ENCODE data around the gene PCBD2.
"Not testable (repeated sequence)": the region's sequence is repeated elsewhere in the genome, so short reads cannot be mapped to it uniquely, and the experiment has no call there.

PCBD2 gene

GRCh38 chr5:134874831-134875655 is 29.9 kb upstream of the PCBD2 start:
- no peak for TF ChIP-seq CTCF (IDR thresholded peaks at IDR 0.05; ENCODE audit: insufficient read depth, low read length, poor library complexity, severe bottlenecking)
- peak overlapping the region; percentile 77 for H3K4me3 ChIP-seq (replicated peaks; ENCODE audit: low read depth, low read length)
- H3K36me3 ChIP-seq (ENCODE audit: control insufficient read depth, insufficient read depth, low read length) = no peaks in the 10 kb centered on the region
- no peaks in the 10 kb centered on the region for H3K27me3 ChIP-seq (replicated peaks; ENCODE audit: control insufficient read depth, insufficient read depth, low read length)
- DNase-seq (ENCODE audit: extremely low read depth, insufficient read length) = peak; percentile 56

- no peak for TF ChIP-seq CTCF (IDR thresholded peaks at IDR 0.05; ENCODE audit: insufficient read depth, low read length, poor library complexity, severe bottlenecking)
Measured at GRCh38 chr5:134877159-134877558, 27.8 kb upstream of the PCBD2 start.

GRCh38 chr5:134878403-134878802 is 26.5 kb upstream of the PCBD2 start:
- Histone ChIP-seq H3K27me3 (replicated peaks; ENCODE audit: control insufficient read depth, insufficient read depth, low read length) (no peaks in the 10 kb centered on the region), H3K4me3 (replicated peaks; ENCODE audit: low read depth, low read length) (no peak overlapping the region), H3K36me3 (ENCODE audit: control insufficient read depth, insufficient read depth, low read length) (no peaks in the 10 kb centered on the region)
- no peak for DNase-seq (ENCODE audit: extremely low read depth, insufficient read length)
- TF ChIP-seq CTCF (IDR thresholded peaks at IDR 0.05; ENCODE audit: insufficient read depth, low read length, poor library complexity, severe bottlenecking) = no peak

More at GRCh38 chr5:134877159-134877558, 27.8 kb upstream of the PCBD2 start:
- no peaks in the 10 kb centered on the region for H3K36me3 ChIP-seq (ENCODE audit: control insufficient read depth, insufficient read depth, low read length)
- no peaks in the 10 kb centered on the region for H3K27me3 ChIP-seq (replicated peaks; ENCODE audit: control insufficient read depth, insufficient read depth, low read length)
- no peak for DNase-seq (ENCODE audit: extremely low read depth, insufficient read length)
- peak overlapping the region; percentile 12; the same call in 1 of the 2 replicates for H3K4me3 ChIP-seq (replicated peaks; ENCODE audit: low read depth, low read length)

- Histone ChIP-seq H3K27me3 (replicated peaks; ENCODE audit: control insufficient read depth, insufficient read depth, low read length) (no peaks in the 10 kb centered on the region), H3K36me3 (ENCODE audit: control insufficient read depth, insufficient read depth, low read length) (no peaks in the 10 kb centered on the region), H3K4me3 (replicated peaks; ENCODE audit: low read depth, low read length) (no peak overlapping the region)
- TF ChIP-seq CTCF (IDR thresholded peaks at IDR 0.05; ENCODE audit: insufficient read depth, low read length, poor library complexity, severe bottlenecking) = no peak
- DNase-seq (ENCODE audit: extremely low read depth, insufficient read length) = no peak
Measured at GRCh38 chr5:134879456-134879855, 25.5 kb upstream of the PCBD2 start.

- not testable (repeated sequence) for H3K4me3 ChIP-seq (replicated peaks; ENCODE audit: low read depth, low read length); H3K36me3 ChIP-seq (ENCODE audit: control insufficient read depth, insufficient read depth, low read length); DNase-seq (ENCODE audit: extremely low read depth, insufficient read length); H3K27me3 ChIP-seq (replicated peaks; ENCODE audit: control insufficient read depth, insufficient read depth, low read length)
Measured at GRCh38 chr5:134880937-134881336, 24.0 kb upstream of the PCBD2 start.

- H3K27me3 ChIP-seq (replicated peaks; ENCODE audit: control insufficient read depth, insufficient read depth, low read length); DNase-seq (ENCODE audit: extremely low read depth, insufficient read length); H3K4me3 ChIP-seq (replicated peaks; ENCODE audit: low read depth, low read length); H3K36me3 ChIP-seq (ENCODE audit: control insufficient read depth, insufficient read depth, low read length): not testable (repeated sequence)
Measured at GRCh38 chr5:134881711-134882110, 23.2 kb upstream of the PCBD2 start.
